ENCODE measurements around the gene NUBP2. TPM values are rescaled to one million over a fixed set of nuclear protein-coding genes. Genes with fewer than 3 reads are reported as not detected.

Gene NUBP2
- total RNA-seq, 1 experiment from 2014 or later: 89.2 TPM

- TF ChIP-seq, protein P1, sequence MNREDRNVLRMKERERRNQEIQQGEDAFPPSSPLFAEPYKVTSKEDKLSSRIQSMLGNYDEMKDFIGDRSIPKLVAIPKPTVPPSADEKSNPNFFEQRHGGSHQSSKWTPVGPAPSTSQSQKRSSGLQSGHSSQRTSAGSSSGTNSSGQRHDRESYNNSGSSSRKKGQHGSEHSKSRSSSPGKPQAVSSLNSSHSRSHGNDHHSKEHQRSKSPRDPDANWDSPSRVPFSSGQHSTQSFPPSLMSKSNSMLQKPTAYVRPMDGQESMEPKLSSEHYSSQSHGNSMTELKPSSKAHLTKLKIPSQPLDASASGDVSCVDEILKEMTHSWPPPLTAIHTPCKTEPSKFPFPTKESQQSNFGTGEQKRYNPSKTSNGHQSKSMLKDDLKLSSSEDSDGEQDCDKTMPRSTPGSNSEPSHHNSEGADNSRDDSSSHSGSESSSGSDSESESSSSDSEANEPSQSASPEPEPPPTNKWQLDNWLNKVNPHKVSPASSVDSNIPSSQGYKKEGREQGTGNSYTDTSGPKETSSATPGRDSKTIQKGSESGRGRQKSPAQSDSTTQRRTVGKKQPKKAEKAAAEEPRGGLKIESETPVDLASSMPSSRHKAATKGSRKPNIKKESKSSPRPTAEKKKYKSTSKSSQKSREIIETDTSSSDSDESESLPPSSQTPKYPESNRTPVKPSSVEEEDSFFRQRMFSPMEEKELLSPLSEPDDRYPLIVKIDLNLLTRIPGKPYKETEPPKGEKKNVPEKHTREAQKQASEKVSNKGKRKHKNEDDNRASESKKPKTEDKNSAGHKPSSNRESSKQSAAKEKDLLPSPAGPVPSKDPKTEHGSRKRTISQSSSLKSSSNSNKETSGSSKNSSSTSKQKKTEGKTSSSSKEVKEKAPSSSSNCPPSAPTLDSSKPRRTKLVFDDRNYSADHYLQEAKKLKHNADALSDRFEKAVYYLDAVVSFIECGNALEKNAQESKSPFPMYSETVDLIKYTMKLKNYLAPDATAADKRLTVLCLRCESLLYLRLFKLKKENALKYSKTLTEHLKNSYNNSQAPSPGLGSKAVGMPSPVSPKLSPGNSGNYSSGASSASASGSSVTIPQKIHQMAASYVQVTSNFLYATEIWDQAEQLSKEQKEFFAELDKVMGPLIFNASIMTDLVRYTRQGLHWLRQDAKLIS (CRISPR knock-in tag; IDR thresholded peaks at IDR 0.05; ENCODE audit: borderline replicate concordance): no peak
- TF ChIP-seq, protein P2, sequence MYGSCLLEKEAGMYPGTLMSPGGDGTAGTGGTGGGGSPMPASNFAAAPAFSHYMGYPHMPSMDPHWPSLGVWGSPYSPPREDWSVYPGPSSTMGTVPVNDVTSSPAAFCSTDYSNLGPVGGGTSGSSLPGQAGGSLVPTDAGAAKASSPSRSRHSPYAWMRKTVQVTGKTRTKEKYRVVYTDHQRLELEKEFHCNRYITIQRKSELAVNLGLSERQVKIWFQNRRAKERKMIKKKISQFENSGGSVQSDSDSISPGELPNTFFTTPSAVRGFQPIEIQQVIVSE (CRISPR knock-in tag; IDR thresholded peaks at IDR 0.05; ENCODE audit: borderline replicate concordance): no peak
- TF ChIP-seq TEAD4 (CRISPR knock-in tag; IDR thresholded peaks at IDR 0.05) (no peak), PRDM15 (CRISPR knock-in tag; IDR thresholded peaks at IDR 0.05) (no peak), JUN (CRISPR knock-in tag; IDR thresholded peaks at IDR 0.05) (no peak)
Observed at GRCh38 chr16:1747934-1748333, 34.8 kb upstream of the NUBP2 start (continued).

GRCh38 chr16:1749152-1750117, 33.3 kb upstream of the NUBP2 start:
- no peaks in the 10 kb centered on the region for H3K9me3 Mint-ChIP-seq
- ATAC-seq (no peak), DNase-seq (ENCODE audit: low spot score) (no peak)
- TF ChIP-seq ATF2 (CRISPR knock-in tag; IDR thresholded peaks at IDR 0.05; ENCODE audit: borderline replicate concordance, low read depth): no peak
- TF ChIP-seq TP53 (CRISPR knock-in tag; IDR thresholded peaks at IDR 0.05): no peak
- TF ChIP-seq RORB (CRISPR knock-in tag; IDR thresholded peaks at IDR 0.05): no peak
- no peak for TF ChIP-seq NR3C1 (CRISPR knock-in tag; conservative IDR thresholded peaks at IDR 0.05; ENCODE audit: low read depth)
- no peak for TF ChIP-seq ERG (CRISPR knock-in tag; IDR thresholded peaks at IDR 0.05)
- TF ChIP-seq E2F1 (CRISPR knock-in tag; IDR thresholded peaks at IDR 0.05): no peak
- no peak for TF ChIP-seq JAZF1 (CRISPR knock-in tag; IDR thresholded peaks at IDR 0.05)
- TF ChIP-seq ELF4 (CRISPR knock-in tag; IDR thresholded peaks at IDR 0.05; ENCODE audit: low read depth): no peak
- no peak overlapping the region for H3K27ac Mint-ChIP-seq
- POLR2A ChIA-PET: no interaction called here
- no peaks in the 10 kb centered on the region for H3K4me1 Mint-ChIP-seq
- CTCF ChIA-PET: interaction anchor here (2.0 kb wide), 1 partner anchor 43 kb away, joined by 6 read pairs; the partner anchor contains the start of gene MAPK8IP3
- peaks cover 13% of the 10 kb centered on the region for H3K36me3 Mint-ChIP-seq
- no peaks in the 10 kb centered on the region for H3K27me3 Mint-ChIP-seq (ENCODE audit: low read depth)
- H3K4me3 Mint-ChIP-seq: no peak overlapping the region
